Fibroblast of skin of abdomen (primary cell): Measurements from ENCODE around the gene CDKL2. TPM values are rescaled to one million over a fixed set of nuclear protein-coding genes. Genes with fewer than 3 reads are reported as not detected.
"Not testable (repeated sequence)": the region's sequence is repeated elsewhere in the genome, so short reads cannot be mapped to it uniquely, and the experiment has no call there.

ENCODE experiments used
- DNase-seq: peaks from one replicate; pipeline ENCODE4 v3.0.0-alpha.2; 2013
- polyA plus RNA-seq, 2 experiments: library from polyadenylated mRNA; unstranded; fragments of 120-200 nt; gene quantifications; one replicate each; pipeline ENCODE4 v1.2.1, GENCODE V29; 2013; ENCODE audit not compliant: insufficient read length in 2 of 2

CDKL2 gene
- polyA plus RNA-seq (2013, experiment 1 of 2; ENCODE audit: insufficient read length), result 0.31 TPM
- polyA plus RNA-seq (2013, experiment 2 of 2; ENCODE audit: insufficient read length), result 0.22 TPM

DNA sequence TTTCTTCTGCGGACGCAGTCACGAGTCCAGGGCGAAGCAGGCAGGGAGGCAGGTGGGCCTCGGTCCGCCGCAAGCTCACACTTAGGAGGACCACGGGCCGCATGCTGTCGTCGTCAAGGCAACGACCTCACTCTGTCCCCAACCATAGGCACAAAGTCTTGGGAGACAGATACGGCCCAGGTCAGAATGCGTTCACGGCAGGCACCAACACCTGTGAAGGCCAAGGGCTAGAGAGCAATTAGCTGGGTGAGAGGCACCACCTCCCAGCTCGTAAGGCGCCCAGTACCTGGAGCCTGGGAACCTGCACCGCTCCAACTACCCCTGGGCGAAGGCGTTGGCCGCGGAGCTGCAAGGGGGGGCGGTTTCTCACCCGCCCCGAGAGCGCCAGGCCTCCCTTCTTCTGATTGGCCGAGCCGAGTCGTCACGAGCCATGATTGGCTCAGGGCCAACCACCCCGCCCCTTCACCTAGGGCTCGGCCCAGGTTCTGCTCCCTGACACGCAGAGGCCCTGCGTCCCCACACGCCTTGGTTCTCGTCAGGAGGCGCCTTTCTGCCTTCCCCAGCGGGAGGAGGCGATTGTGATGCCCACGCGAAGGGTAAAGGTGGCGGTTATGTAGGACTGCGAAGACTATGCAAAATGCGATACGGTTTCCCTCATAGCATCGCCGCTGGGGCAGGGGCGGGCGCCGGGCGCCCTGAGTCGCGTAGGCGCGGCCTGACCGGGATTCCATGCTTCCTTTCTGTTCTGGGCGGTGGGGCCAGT lies at the start of gene CDKL2:
CDKL2 (minus strand) TSS at position 355 of the 763 bp plus-strand sequence. CDS start 4,540 bp downstream, outside the sequence.
- peak; percentile 64 for DNase-seq

DNA sequence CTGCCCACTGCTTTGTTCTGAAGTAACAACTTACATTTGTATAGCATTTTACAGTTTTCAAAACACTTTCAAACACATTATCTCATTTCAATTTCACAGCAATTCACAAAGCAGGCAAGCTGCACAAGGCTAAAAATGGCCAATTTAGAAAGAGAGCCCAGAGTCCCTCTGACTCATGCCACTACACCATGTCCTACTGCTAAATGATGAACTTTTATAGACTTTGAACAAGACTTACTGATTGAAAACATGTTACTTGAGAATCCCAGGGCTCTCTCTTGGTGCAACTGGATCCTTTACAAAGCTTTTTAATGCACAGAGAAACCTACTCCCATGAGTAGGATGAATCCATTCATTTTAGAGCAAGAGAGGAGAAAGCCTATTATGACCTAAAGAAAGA lies 48.6 kb upstream of the CDKL2 start:
- DNase-seq, result peak; percentile 21

DNA sequence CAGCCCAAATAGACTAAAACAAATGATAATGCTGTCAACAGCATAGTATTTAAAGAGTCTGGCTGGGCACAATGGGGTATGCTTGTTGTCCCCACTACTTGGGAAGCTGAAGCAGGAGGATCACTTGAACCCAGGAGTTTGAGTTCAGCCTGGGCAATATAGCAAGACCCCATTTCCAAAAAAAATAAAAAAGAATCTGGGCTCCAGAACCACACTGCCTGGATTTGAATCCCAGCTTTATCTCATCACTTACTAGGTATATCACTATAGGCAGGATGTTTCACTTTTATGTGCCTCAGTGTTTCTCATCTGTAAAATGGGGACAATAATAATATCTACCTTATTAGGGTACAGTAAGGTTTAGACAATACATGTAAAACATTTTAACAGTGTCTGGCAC lies 48.1 kb upstream of the CDKL2 start:
- no peak for DNase-seq

DNA sequence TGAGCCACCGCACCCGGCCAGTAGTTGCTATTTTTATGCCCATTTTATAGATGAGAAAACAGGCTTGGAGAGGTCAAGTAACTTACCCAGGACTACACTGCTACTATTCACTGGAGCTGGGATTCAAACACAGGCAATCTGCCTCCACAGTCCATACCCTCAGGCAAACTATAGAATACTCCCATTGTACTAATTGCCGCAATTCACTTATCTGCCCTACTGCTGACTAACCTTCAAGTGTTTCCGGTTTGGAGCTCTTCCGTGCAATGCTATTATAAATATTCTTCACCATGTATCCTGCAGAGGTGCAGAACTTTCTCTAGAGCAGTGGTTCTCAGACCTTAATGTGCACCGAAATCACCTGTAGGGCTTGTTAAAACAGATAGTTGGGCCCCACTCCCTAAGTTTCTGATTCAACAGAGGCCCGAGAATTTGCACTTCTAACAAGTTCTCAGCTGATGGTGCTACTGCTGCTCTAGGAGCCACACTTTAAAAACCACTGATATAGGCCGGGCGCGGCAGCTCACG lies 44.7 kb upstream of the CDKL2 start:
- DNase-seq, result no peak

DNA sequence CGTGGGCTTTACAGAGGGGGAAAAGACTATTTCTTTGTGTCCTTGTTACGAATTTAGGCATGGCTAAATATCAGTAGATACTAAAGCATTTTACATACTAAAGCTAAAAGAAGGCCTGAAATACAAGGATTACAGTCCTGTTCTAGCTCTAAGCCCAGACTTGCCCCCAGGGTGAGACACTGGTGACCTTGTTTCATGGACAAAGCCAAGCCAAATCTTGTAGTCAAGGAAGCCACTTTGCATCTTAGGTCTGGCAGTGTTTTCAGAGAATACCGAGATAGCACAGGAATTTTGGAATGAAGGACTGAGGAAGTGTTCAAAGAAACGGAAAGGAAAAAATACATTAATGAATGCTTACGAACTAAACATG lies 43.6 kb upstream of the CDKL2 start:
- DNase-seq, result no peak

DNA sequence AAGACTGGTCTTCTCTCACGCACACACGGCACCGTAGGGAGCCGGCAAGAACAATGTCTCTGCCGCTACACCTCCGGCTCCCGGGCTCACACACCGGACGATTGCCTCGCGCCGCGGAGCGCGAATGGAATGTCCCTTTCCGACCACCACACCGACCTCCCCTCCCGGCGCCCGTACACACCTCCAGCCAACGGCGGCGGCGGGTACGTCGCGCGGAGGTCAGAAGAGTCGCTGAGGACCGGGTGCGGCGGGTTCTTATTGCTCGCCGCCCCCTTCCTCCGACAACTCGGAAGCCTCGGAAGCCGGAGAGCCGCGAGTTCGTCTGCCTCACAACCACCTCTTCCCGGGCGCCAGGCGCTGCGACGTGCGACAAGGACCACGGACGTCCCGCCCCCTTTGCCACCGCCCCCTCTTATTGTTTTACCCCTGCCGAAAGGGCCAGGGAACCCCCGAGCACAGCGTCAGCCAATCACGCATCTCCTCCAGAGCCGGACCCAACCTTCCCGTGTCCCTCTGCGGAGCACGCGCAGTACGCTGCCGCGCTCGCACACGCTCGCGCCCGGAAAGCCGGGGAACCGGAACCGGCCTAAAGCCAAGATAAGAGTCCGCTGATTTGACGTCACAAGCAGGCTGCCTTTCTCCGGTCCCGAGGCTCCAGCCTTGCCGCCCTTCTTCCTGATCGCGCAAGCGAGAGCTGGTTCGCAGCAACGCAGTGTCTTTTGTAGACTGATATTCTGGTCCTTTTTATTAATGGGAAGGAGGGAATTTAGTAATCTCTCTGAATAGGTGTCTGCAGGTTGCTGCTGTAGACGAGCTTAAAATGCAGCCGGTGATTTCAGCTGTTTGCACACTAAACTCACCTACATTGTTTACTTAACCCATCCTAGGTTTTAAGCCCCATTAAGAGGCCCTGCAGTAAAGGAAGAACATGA lies 43.0 kb upstream of the CDKL2 start, which contains the start of gene G3BP2:
G3BP2 (minus strand) TSS at position 385 of the 932 bp plus-strand sequence. CDS start 11,386 bp downstream, outside the sequence.
- DNase-seq, result peak; percentile 98

DNA sequence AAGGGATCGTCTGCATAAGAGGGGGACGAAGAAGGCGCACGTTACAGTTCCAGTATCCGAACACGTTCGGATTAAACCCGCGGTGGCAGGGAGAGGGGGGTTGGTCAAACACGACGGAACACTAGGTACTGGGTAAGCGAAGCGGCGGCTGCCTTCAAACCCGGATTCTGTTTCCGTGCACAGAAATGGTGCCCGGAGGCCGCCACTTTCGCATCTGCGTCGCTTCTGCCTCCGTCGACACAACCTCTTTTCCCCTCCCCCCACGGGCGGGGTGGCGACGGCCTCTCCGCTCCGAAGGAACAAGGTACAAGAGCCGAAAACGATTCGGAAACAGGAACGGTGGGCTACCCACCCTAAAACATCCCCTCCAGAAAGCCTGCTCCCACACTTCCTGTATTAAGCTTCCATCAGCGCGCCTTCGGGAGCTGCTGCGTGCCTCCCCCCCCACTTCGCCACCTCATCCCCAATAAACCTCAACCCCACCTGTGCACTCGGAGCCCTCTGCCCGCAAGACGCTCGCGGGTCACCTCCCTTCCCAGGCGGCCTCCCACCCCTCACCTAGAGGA lies 42.2 kb upstream of the CDKL2 start:
- DNase-seq, result peak; percentile 47

DNA sequence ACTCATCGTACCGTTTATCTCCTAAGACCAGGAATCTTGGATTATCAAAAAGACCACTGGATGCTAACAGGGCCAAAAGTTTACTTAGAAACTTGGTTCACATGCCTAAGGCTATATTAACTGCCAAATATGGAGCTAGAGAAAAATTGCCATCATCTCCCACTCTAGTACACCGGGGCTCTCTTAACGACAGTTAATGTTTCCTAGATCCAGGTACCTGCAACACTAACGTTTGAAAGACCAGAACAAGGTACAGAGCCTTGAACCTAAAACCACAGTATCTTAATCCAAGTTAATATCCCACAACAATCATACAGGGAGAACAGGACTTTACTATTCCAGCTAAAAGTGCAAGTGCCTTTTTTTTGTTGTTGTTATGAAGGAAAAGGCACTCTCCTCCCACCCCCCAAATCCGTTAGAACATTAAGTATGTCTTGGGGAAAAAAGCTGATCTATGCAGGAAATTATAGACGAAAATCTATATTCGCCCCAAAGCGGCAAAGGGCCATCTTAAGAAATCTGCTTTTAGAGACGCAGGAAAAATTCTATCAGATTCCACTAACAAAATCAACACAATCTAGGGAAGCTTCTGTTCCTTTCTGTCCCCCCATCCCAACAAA lies 41.6 kb upstream of the CDKL2 start:
- DNase-seq, result no peak

DNA sequence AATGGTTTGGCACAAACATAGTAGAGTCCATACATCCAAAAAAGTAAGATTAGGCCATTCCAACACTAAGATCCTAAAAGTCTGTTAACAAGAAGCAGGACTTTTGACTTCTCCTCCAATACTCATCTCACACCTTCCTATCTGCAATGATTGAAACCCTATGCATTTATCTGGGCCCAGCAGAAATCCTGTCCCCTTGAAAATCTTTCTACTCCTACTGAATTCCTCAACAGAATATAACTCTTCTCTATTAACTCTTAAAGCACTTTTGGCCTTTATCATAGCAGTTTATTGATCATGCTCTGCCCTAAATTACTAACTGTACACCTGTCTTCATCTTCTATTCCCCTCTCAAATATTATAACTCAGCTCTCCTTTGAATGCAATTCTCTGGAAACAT lies 38.3 kb upstream of the CDKL2 start:
- DNase-seq, result no peak

DNA sequence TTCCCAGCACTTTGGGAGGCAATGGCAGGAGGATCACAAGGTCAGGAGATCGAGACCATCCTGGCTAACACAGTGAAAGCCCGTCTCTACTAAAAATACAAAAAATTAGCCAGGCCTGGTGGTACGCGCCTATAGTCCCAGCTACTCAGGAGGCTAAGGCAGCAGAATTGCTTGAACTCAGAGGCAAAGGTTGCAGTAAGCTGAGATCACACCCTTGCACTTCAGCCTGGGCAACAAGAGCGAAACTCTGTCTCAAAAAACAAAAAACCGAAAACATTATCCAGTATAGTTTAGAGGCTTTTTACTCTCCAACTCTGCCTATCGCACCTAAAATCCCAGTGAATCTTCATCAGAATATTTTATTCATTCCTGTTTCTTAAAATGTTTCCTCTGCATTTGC lies 37.3 kb upstream of the CDKL2 start:
- DNase-seq, result not testable (repeated sequence)

DNA sequence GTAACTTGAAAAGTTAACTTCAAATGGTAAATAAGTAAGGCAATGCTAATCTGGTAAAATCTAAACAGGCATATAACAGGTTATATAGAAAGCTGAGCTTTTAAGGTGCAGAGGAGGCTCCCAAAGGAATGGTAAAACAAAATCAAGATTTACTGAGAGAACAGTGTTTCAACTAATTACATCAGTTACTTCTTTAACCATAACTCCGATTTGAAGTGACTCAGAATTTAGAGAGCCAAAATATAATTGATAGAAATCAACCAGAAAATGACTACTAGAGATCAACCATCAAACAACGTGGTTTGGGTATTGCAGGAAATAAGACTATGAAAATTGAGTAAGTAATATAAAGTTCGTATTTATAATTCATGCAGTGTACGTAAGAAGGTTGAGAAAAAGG lies 36.0 kb upstream of the CDKL2 start:
- DNase-seq, result peak; percentile 48

DNA sequence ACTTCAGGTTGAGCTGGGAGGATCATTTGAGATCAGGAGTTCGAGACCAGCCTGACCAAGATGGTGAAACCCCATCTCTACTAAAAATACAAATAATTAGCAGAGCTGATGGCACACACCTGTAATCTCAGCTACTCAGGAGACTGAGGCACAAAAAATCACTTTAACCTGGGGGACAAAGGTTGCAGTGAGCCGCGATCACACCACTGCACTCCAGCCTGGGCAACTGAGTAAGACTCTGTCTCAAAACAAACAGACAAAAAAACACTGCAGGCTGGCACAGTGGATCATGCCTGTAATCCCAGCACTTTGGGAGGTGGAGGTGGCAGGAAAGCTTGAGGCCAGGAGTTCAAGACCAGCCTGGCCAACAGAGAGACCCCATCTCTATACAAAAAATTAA lies 34.3 kb upstream of the CDKL2 start:
- not testable (repeated sequence) for DNase-seq

DNA sequence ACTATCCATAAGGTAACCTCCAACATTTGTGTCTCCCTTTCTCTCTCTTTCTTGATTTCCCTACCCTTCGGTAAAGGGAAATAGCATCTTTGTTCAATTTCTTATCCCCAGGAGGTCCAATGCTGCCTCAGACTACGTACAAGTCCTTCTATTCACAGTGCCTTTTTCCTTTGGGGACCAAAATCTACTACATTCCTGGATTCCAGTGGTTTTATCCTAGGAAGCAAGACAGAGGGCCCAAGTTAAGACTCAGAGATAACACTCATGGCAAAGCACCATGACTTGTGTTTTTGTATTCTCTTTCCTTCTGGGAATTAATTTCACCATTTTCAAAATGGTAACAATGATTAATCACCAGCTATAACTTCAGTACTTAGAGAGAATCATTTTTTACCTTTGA lies 32.3 kb upstream of the CDKL2 start:
- DNase-seq, result no peak

DNA sequence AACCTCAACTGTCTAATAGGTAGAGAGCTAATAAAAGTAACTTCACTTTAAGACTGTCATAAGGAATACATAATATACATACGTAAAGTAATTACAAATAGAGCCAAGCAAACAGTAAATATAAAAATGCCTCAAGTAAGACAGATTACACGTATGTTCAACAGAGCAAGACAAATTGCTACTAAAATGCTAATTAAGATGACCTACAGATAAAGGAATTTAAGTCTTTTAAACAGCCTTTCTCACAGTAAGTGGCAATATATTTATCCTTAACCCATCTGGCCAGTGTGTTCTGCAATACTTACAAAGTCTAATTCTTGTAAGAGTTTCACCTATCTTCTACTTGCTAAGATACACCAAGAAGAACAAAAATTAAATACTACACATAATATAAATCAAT lies 30.2 kb upstream of the CDKL2 start:
- no peak for DNase-seq

DNA sequence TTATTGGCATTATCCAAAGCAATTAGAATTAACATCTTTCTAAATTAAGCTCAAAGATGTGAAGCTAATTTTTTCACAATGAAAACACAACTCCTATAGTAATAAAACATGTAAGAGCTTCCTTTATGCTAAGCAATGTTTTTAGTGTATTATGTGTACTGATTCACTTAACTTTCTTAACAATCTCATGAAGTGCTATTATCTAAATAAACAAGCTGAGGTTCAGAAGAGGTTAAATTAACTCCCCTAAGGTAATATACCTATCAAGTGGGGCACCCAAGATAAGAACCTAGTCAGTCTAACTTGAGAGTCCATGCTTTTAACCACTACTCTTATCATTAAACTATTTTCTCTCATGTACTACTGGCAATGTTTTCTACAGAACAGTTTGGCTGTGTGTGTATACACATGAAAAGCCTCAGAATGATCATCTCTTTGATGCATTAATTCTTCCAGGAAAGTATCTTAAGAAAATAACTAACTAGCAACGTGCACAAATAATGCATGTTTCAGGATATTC lies 29.2 kb upstream of the CDKL2 start:
- DNase-seq, result no peak

DNA sequence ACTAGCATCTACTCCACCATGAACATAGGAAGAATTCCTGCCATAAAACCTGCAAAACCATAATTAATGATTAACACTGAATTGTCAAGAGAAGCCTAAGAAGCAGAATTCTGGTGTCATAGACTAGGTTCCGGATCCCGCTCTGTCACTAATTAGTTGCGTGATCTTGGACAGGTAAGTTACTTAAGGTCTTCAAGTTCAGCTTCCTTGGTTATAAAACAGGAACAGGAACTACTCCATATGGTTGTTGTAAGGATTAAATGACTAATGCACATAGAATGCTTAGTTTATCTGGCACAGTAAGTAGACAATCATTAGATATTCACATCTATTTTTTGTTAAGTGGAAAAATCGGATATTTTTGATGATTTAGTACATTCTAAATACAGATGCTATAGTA lies 28.5 kb upstream of the CDKL2 start:
- DNase-seq, result no peak

DNA sequence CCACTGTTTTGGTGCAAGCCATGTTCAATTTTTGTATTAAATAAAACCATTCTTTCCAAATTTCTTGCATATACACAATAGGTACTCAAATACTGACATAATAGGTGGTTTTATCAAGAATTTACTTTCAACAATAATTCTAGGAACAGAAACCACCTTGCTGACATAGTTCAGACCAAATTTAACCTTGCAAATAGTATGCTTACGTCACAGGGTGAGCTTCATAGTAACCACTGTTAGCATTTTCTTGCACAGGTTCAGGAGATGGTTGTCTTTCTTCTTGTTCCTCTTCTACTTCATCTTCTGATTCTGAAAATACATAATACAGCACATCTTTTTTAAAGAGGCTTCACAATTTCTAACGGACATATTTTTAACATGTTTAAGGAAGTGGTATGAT lies 25.2 kb upstream of the CDKL2 start:
- no peak for DNase-seq

DNA sequence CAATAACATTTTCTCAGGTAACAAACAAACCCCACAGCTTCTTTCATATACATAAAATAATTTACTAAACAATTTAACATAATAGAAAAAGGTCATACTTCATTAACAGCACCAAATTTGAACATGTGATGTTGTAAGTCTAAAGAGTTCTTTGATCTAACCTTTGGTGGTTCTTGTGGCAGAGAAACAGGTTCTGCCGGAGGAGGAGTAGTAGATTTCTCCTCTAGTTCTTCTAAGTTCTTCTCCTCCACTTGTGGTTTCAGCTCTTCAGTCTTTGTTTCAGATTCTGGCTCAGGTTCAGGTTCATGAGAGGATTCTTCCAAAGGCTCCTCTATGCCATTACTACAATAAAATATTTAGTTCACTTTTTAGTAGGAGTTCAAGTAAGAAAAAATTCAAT lies 24.6 kb upstream of the CDKL2 start:
- DNase-seq, result no peak

DNA sequence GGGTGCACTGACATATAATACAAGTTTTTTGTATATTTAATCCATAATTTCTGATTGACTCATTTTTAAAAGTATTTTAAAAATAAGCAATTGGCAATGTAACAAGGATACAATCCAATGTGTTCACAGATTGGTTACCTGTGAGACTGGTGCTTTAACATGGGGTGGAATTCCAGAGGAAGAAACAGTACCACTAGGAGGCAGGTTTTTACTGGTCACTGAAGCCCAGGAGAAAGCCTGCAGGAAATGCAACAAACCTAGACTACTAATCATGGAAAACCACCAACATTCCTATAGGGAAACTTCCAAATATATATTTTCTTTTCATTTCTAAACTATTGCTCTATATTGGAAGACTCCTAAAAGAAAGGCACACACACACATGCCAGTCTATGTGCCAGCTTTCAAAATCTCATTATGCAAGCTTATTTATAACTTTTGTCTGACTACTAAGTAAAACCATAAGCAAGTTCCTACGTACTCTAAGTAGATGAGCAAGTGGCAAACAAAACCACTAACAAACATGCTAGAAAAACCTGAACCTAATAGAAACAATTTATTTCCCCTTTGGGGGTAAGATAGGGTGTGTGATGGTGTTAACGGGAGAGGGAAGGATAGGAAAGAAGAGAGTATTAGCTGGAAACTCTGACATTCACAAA lies 23.6 kb upstream of the CDKL2 start:
- no peak for DNase-seq

DNA sequence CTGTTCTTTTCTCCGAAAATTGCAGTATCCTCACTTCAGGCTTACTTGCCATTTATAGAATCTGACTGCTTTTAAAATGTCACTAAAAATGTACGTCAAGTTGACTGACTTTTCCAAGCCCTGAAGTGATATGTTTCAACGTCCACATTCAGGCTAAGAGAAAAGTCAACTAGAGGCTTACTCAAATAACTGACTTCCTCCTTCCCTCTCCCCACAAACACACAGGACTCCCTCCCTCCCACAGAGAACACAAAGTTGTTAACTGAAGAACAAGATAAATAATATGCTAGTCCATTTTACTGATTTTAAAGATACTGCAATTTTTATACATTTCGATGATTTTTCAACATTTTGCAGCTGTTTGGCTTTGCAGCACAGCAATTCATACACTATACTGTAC lies 13.8 kb upstream of the CDKL2 start:
- DNase-seq, result no peak

DNA sequence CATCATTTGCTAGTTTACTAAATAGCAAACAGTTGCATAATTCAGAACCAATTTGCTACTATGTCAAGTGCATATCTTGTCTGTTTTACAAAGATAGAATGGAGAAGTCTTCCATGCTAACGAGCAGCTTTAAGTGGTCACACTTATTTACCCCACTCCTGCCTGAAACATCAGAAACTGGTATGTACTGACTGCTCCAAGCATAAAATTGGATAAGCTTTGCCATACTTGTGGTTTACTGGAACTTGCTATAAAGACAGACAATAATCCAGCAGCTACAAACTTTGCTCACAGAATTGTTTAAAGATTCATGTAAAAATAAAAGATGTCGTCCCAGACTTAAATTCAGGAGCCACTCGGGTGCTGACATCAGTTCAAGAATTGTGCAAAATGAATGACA lies 13.3 kb upstream of the CDKL2 start:
- DNase-seq, result no peak
